ENCODE results near the gene KRT15. TPM values are rescaled to one million over a fixed set of nuclear protein-coding genes. Genes with fewer than 3 reads are reported as not detected.

KRT15 gene
- total RNA-seq: 0.32 TPM
- long read RNA-seq: 0 reads

- DNase-seq (no peak), ATAC-seq (no peak)
- intact Hi-C loops (cut with micrococcal nuclease): no loop called here
These were observed at the start of gene KRT15 for GRCh38 chr17:41518789-41519449. Gene KRT15 (minus strand): TSS chr17:41518890. CDS start chr17:41518827, 63 bp downstream.

DNA sequence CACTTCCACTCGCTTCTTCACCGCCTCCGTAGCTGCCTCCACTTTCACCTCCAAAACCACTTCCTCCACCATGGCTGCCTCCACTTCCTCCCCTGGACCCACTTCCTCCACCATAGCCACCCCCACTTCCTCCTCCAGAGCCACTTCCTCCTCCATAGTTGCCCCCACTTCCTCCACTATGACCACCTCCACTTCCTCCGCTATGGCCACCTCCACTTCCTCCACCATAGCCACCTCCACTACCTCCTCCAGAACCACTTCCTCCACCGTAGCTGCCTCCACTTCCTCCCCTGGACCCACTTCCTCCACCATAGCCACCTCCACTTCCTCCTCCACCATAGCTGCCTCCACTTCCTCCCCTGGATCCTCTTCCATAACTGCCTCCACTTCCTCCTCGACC is 48.6 kb upstream of the KRT15 start:
- intact Hi-C loops (cut with micrococcal nuclease): no loop called here
- DNase-seq (no peak), ATAC-seq (no peak)

GRCh38 chr17:41565338-41565737 is 46.6 kb upstream of the KRT15 start:
- ATAC-seq (no peak), DNase-seq (no peak)
- intact Hi-C loops (cut with micrococcal nuclease): no loop called here

DNA sequence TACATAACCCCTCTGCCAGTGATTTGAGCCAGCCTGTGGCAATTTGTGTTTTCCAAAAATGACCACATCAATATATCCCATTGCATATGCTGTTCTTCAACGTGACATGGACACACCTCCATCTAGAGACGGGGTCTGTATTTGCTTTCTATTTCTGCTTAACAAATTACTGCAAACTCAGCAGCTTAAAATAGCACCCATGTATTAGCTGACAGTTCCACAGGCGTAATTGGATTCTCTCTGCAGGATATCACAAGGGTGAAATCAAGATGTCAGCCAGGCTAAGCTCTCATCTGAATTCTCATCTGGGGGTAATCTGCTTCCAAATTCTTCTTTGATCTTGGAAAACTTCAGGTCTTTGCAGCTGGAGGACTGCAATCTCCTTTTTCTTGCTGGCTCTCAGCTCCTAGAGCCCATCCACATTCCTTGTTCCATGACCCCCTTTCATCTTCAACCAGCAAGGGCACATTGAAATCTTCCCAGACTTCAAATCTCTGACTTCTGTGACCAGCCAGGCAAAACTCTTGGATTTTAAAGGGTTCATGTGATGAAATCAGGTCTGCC is 45.0 kb upstream of the KRT15 start:
- intact Hi-C loops (cut with micrococcal nuclease): no loop called here
- ATAC-seq: no peak
- no peak for DNase-seq

- no peak for ATAC-seq
These were observed 42.9 kb upstream of the KRT15 start for GRCh38 chr17:41561554-41561953.

DNA sequence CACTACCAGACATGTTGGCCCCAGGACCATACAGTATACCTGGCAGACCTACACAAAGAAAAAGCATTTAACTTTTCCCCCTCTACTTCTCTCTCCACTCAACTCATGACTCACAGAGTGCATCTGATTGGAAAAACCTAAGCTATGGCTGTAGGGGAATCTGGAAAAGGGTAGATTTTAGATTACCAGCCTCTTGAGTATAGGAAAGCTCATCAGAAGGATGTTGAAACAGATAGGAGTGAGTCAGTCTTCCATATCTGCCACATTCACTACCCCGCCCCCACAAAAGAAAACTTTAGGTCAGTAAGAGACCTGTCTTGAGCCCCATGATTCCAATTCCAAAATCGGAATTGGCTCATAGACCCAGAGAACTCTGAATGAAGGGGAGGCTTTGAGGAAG is 40.9 kb upstream of the KRT15 start:
- ATAC-seq: no peak
- DNase-seq: no peak
- intact Hi-C loops (cut with micrococcal nuclease): no loop called here

More at GRCh38 chr17:41561554-41561953, 42.9 kb upstream of the KRT15 start:
- DNase-seq: no peak
- intact Hi-C loops (cut with micrococcal nuclease): no loop called here

DNA sequence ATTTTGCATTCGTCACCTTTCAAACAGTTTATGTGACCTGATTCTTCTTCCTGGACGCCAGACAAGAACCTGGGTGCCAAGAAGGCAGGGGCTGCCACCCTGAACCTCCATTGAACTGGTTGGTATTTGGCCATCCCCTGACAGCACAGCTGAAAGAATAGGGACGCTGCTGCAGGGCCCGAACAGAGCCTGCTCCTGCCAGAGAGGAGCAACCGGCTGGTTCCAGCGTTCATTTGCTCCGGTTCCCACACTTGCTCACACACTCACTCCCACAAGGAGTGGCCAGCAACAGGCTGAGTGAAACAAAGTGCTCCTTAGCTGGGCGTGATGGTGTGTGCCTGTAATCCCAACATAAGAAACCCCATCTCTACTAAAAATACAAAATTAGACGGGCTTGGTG is 38.2 kb upstream of the KRT15 start:
- ATAC-seq: no peak
- no peak for DNase-seq
- intact Hi-C loops (cut with micrococcal nuclease): no loop called here

DNA sequence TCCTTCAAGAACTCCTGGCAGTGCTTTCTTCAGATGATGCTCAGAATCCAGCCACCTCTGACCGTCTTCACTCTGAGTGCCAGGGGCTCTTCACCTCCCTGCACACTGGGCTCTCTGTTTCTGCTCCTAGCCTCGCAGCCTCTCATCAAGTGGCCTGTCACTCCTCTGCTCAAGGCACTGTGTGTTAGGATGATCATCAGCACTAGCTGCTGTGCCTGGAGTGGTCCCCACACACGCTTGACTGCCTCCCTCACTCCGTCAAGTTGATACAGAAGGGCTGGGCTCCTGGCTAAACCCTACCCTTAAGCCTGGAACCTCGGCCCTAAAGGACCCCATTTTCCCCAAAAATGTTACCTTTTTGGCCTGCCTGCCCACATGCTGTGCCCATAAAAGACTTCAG is 37.6 kb upstream of the KRT15 start:
- DNase-seq (no peak), ATAC-seq (no peak)
- intact Hi-C loops (cut with micrococcal nuclease): no loop called here

DNA sequence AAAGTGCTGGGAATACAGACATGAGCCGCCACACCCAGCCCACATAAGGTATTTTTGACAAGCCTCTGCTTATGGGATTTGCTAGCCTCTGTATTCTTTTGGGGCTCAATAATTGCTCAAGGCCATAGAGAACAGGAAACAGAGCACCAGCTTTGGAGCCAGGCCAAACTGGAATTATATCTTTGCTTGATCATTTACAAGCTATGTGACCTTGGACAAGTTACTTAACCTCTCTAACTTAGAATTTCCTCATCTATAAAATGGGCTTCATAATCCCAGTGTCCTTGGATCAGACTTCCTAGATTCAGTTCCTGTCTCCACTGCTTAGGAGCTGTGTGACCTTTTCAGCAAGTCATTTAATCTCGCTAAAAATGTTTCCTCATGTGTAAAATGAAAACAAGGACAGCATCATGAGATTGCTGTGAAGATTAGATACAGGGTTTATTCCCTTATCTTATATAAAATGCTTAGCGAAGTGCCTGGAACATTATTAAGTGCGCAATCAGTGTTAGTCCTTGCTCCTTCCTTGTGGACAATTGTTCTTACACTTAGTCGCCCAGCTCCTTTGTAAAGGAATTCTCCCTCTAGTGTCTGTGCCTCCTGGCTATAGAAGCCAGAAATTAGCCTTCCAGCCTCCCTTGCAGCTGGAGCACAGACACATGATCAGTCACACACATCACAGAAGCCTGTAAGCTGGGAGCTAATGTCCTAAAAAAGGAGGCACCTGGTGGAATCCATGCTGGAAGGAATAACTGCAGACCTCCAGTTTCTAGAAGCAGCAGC is 36.6 kb upstream of the KRT15 start:
- ATAC-seq (no peak), DNase-seq (no peak)
- intact Hi-C loops (cut with micrococcal nuclease): no loop called here

DNA sequence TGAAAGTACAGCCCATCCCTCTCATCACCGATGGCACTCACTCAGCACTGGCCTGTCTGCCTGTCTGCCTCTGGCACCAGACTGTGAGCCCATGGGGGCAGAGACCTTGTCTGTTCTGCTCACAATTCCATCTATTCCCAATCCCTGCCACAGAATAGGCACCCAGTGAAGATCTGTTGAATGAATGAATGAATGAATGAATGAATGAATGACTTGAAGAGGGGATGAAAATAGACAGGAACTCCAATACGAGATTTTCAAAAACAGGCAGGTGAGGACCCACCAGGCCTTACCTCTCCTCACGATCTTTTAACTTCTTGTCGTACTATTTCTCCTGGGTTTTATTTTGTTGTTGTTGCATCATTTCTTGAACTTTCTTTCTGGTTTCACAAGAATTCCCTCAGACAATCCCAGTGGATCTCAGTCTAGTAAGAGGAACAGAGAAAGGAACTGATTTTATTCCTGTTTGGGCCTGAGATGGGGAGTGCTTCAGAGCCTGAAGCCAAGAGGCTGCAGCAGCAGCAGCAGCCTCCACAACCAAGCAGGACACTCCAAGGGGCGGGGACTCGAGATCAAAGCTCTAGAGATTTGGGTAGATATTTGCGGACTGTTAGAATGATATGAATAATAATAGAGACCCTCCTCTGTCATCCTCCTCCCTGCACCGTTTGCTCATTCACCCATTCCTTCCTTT is 35.4 kb upstream of the KRT15 start:
- no peak for DNase-seq
- ATAC-seq: no peak
- intact Hi-C loops (cut with micrococcal nuclease): no loop called here

DNA sequence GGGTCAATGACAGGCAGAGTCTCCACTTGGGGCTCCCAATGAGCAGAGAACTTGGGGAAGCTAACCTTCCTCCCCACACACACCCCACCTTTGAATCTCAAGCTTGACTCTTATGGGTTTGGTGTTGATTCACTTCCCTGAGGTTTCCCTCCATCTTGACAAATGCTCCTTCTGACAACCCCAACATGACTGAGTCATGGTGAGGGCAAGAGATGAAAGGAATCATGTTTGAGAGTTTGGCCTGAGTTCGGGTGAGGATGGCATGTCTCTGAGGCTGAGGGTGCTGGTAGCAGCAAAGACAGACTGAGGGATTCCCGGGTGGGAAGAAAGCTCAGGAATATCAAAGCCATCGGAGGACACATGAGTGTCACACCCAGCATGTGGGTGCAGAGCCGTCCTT is 34.5 kb upstream of the KRT15 start:
- intact Hi-C loops (cut with micrococcal nuclease): no loop called here
- ATAC-seq (no peak), DNase-seq (no peak)

- DNase-seq: no peak
- ATAC-seq: no peak
- intact Hi-C loops (cut with micrococcal nuclease): no loop called here
These were observed 33.8 kb upstream of the KRT15 start for GRCh38 chr17:41552455-41552854.

GRCh38 chr17:41551365-41551764 is 32.7 kb upstream of the KRT15 start:
- DNase-seq (no peak), ATAC-seq (no peak)
- intact Hi-C loops (cut with micrococcal nuclease): no loop called here

DNA sequence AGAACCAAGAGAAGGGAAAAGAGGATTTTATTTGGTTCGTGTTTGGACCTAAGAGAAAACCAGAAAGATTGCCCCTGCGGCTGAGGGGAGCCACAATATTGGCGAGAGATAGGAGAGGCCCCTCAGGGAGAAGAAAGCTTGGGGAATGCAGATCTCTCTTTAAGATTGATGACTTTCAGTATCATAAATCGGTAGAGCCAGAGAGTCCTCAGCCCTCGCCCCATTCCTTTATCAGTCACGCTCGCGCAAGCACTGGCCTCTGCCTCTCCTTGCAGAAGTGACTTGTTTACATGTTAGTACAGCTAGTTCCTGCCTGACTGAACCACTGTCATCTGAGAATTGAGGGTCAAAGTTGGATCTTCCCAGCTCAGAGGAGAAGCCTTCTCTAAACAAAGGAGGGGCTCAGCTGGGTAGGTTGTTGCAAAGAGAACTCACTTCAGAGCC is 30.9 kb upstream of the KRT15 start:
- DNase-seq: no peak
- ATAC-seq: no peak
- intact Hi-C loops (cut with micrococcal nuclease): loop anchor here (10.0 kb wide), 1 partner anchor 95 kb away; no protein-coding TSS in a partner anchor

- intact Hi-C loops (cut with micrococcal nuclease): loop anchor here (10.0 kb wide), 1 partner anchor 96 kb away; no protein-coding TSS in a partner anchor
- peak; percentile 89 for DNase-seq
- ATAC-seq: peak; percentile 93
These were observed 30.3 kb upstream of the KRT15 start for GRCh38 chr17:41548844-41549595.

DNA sequence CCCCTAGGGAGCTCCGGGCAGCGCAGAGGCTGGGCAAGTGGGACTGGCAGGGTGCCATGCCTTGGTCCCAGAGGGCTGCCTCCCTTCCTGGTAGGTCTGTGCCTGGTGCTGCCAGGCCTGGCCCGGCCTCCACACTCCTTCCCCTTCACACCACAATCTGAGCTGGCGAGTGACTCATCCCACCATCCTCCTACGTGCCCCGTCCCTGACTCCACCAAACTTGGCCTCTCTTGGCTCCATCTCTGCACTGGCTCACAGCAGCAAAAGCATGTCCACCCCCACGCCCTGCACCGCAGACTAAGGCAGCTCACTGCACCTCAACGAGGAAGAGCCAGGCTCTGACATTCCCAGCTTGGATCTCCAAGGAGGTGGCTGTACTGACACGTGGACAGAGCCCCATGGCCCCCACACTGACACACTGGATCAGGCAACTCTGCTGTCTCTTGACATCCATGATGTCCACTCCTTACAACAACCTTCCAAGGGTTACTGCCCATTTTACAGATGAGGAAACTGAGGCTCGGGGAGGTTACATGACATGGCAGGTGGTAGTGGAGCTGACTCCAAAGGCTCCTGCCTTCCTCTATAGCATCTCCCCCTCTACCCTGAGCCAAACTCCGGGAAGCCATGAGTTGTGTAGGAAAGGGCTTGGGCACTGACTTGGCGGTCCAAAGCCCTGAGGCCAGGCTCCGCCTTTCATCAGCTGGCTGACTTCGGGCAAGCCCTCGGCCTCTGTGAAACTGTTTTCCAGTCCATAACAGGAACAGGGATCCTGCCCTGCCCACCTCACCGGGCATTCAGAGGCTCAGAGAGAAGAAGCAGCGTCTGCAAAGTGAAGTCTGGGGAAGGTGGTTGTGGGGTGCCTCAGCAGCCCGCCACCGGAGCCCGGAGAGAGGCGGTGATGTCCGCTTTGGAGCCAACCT is 29.5 kb upstream of the KRT15 start:
- ATAC-seq (peak; percentile 38), DNase-seq (peak; percentile 51)
- intact Hi-C loops (cut with micrococcal nuclease): loop anchor here (10.0 kb wide), 1 partner anchor 97 kb away; no protein-coding TSS in a partner anchor

DNA sequence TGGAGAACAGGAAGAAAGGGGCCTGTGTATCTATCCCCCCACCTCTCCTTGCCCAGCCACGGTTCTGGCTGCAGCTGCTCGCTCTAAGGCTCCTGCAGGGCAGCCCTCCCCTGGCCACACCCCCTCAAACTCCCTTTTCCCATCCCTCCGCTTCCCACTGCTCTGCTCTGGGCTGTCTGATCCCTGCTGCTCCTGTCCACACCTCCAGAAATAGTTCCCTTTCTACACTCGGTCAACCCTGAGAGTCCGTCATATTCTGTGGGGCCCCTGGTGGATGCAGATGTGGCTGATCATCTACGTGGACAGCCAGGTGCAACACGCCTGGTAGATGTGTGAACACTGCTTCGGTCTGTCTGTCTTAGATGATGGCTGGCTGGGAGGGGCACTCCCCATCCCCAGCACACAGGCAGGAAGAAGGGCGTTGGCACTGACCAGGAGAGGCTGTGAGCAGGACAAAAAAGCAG is 28.7 kb upstream of the KRT15 start:
- ATAC-seq (no peak), DNase-seq (no peak)
- intact Hi-C loops (cut with micrococcal nuclease): loop anchor here (10.0 kb wide), 1 partner anchor 97 kb away; no protein-coding TSS in a partner anchor

DNA sequence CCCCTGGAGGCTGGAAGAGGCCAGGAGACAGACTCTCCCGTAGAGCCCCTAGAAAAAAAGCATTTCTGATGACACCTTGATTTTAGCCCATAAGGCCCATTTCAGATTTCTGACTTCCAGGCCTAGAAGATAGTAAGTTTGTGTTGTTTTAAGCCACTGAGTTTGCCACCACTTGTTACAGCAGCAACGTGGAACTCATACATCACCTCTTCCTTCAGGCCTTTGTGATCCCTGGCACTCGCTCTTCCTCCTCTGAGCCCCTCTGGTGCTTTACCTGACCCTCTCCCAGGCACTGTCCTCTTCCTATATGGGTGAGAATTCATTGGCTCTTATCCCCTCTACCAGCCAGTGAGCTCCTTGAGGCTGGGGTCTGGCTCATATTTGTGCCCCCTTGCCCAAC is 28.1 kb upstream of the KRT15 start:
- DNase-seq: no peak
- ATAC-seq: no peak
- intact Hi-C loops (cut with micrococcal nuclease): loop anchor here (10.0 kb wide), 1 partner anchor 98 kb away; no protein-coding TSS in a partner anchor
